ENCODE data around the gene FAM156A.

- TF ChIP-seq CTCF (IDR thresholded peaks at IDR 0.05) = no peak
- TF ChIP-seq EZH2 (IDR thresholded peaks at IDR 0.05) = no peak
These were observed 24.2 kb downstream of the FAM156A start for GRCh38 chrX:52933976-52934703.

Data from neural progenitor cell (in vitro differentiated cells).